Stimulated activated CD8-positive, alpha-beta memory T cell treated with anti-CD3 and anti-CD28 coated beads, Interleukin-12 subunit alpha, Interleukin-12 subunit beta, amount 100 ng/mL, for 1 hour (primary cell): ENCODE measurements around the gene TAF8.
"Not testable (repeated sequence)": the region's sequence is repeated elsewhere in the genome, so short reads cannot be mapped to it uniquely, and the experiment has no call there.

Source experiments
- DNase-seq: peaks from one replicate; pipeline ENCODE4 v3.0.0-alpha.2; 2020; ENCODE audit warnings: low read depth

TAF8 gene

GRCh38 chr6:42050297-42051267, at the start of gene TAF8:
TAF8 (plus strand) TSS chr6:42050524; CDS start chr6:42050542, 18 bp downstream.
- peak; percentile 82 for DNase-seq

GRCh38 chr6:42001506-42001905, 48.8 kb upstream of the TAF8 start:
- DNase-seq: no peak

GRCh38 chr6:42003658-42004057, 46.7 kb upstream of the TAF8 start:
- not testable (repeated sequence) for DNase-seq

GRCh38 chr6:42007286-42008137, 42.8 kb upstream of the TAF8 start:
- peak; percentile 23 for DNase-seq

GRCh38 chr6:42008138-42008528, 42.2 kb upstream of the TAF8 start:
- DNase-seq: not testable (repeated sequence)

- no peak for DNase-seq
These were observed 40.5 kb upstream of the TAF8 start for GRCh38 chr6:42009844-42010184.

- no peak for DNase-seq
These were observed 40.0 kb upstream of the TAF8 start for GRCh38 chr6:42010185-42010891.

- DNase-seq: no peak
These were observed 39.4 kb upstream of the TAF8 start for GRCh38 chr6:42010909-42011308.

- no peak for DNase-seq
These were observed 37.7 kb upstream of the TAF8 start for GRCh38 chr6:42012501-42013133.

- DNase-seq: no peak
These were observed 37.2 kb upstream of the TAF8 start for GRCh38 chr6:42013134-42013516.

GRCh38 chr6:42017021-42017643, 33.2 kb upstream of the TAF8 start:
- DNase-seq: no peak

GRCh38 chr6:42020967-42021366, 29.4 kb upstream of the TAF8 start:
- no peak for DNase-seq

- DNase-seq: peak; percentile 44
These were observed 28.2 kb upstream of the TAF8 start for GRCh38 chr6:42021847-42022754.

GRCh38 chr6:42022755-42023384, 27.5 kb upstream of the TAF8 start:
- no peak for DNase-seq

- no peak for DNase-seq
These were observed 25.1 kb upstream of the TAF8 start for GRCh38 chr6:42025066-42025844.

GRCh38 chr6:42025845-42026243, 24.5 kb upstream of the TAF8 start:
- DNase-seq: no peak

- no peak for DNase-seq
These were observed 23.8 kb upstream of the TAF8 start for GRCh38 chr6:42026540-42026939.

- DNase-seq: no peak
These were observed 21.9 kb upstream of the TAF8 start for GRCh38 chr6:42028234-42029061.
